IPS DF 6.9 (cell line): ENCODE measurements around the gene TTI1.
"Not testable (repeated sequence)": the region's sequence is repeated elsewhere in the genome, so short reads cannot be mapped to it uniquely, and the experiment has no call there.

Experiments
- DNase-seq: peaks from one replicate; pipeline ENCODE4 v3.0.0-alpha.2; 2013; ENCODE audit warnings: low read depth, low spot score
- H3K27ac ChIP-seq: one replicate; pipeline ENCODE4 v1.5.1; 2013; ENCODE audit warnings: low read length, control low read depth
- H3K27me3 ChIP-seq: 2 replicates; pipeline ENCODE4 v1.6.1; 2013; ENCODE audit warnings: mild to moderate bottlenecking, low read length; ENCODE audit not compliant: control insufficient read depth, insufficient read depth
- H3K36me3 ChIP-seq: 2 replicates; pipeline ENCODE4 v1.6.1; 2013; ENCODE audit warnings: low read length; ENCODE audit not compliant: control insufficient read depth, insufficient read depth
- H3K4me1 ChIP-seq: 2 replicates; pipeline ENCODE4 v1.6.1; 2013; ENCODE audit warnings: low read length; ENCODE audit not compliant: control insufficient read depth, insufficient read depth
- H3K4me3 ChIP-seq: 2 replicates; pipeline ENCODE4 v1.5.1; 2013; ENCODE audit warnings: mild to moderate bottlenecking, low read length
- H3K9me3 ChIP-seq: 2 replicates; pipeline ENCODE4 v1.6.1; 2013; ENCODE audit warnings: low read length, inconsistent platforms; ENCODE audit not compliant: control insufficient read depth, insufficient read depth
- WGBS: extraction: QIAGEN DNeasy Blood & Tissue Kit; methylation state at CpG from one replicate; pipeline ENCODE4 v1.1.7; 2013; ENCODE audit warnings: mixed read lengths, missing lambda C conversion rate; ENCODE audit not compliant: insufficient read length, insufficient coverage; 5-methylcytosine and 5-hydroxymethylcytosine counted together

Gene TTI1

GRCh38 chr20:37970856-37971245, 62.4 kb downstream of the TTI1 start:
- no peak for DNase-seq
- Histone ChIP-seq H3K27me3 (no peaks in the 10 kb centered on the region), H3K9me3 (peaks cover 2% of the 10 kb centered on the region; the same call in 1 of the 2 replicates), H3K36me3 (no peaks in the 10 kb centered on the region), H3K27ac (no peak overlapping the region), H3K4me3 (no peak overlapping the region), H3K4me1 (peaks cover 7% of the 10 kb centered on the region)

- no peak for DNase-seq
- H3K27me3 ChIP-seq, result no peaks in the 10 kb centered on the region
- no peaks in the 10 kb centered on the region for H3K36me3 ChIP-seq
- H3K27ac ChIP-seq, result no peak overlapping the region
- no CpG with 5 or more reads among the region's 7 CpGs for WGBS
- H3K4me1 ChIP-seq, result peaks cover 7% of the 10 kb centered on the region
- H3K4me3 ChIP-seq, result no peak overlapping the region
- peaks cover 2% of the 10 kb centered on the region; the same call in 1 of the 2 replicates for H3K9me3 ChIP-seq
Measured at GRCh38 chr20:37969949-37970855, 63.1 kb downstream of the TTI1 start.

- Histone ChIP-seq H3K27ac (no peak overlapping the region), H3K4me3 (no peak overlapping the region), H3K4me1 (peaks cover 7% of the 10 kb centered on the region), H3K9me3 (peaks cover 2% of the 10 kb centered on the region; the same call in 1 of the 2 replicates), H3K36me3 (no peaks in the 10 kb centered on the region), H3K27me3 (no peaks in the 10 kb centered on the region)
- DNase-seq, result no peak
- WGBS, result no CpG with 5 or more reads among the region's 6 CpGs
Measured at GRCh38 chr20:37968841-37969401, 64.3 kb downstream of the TTI1 start.

DNA sequence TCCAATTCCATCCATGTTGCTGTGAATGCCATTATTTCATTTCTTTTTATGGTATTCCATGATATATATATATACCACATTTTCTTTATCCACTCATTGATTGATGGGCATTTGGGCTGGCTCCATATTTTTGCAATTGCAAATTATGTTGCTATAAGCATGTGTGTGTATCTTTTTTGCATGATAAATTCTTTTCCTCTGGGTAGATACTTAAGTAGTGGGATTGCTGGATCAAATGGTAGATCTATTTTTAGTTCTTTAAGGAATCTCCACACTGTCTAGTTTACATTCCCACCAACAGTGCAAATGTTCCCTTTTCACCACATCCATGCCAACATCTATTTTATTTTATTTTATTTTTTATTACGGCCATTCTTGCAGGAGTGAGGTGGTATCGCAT, 69.8 kb downstream of the TTI1 start:
- H3K4me1 ChIP-seq, H3K36me3 ChIP-seq, H3K27me3 ChIP-seq, H3K9me3 ChIP-seq, DNase-seq, H3K27ac ChIP-seq, H3K4me3 ChIP-seq: not testable (repeated sequence)
- WGBS, result no CpG with 5 or more reads among the region's 2 CpGs

GRCh38 chr20:37961066-37961465, 72.2 kb downstream of the TTI1 start:
- Histone ChIP-seq H3K9me3 (no peaks in the 10 kb centered on the region), H3K27me3 (no peaks in the 10 kb centered on the region), H3K4me3 (no peak overlapping the region), H3K36me3 (no peaks in the 10 kb centered on the region), H3K4me1 (no peaks in the 10 kb centered on the region), H3K27ac (no peak overlapping the region)
- DNase-seq, result no peak
- no CpG with 5 or more reads among the region's 1 CpG for WGBS

DNA sequence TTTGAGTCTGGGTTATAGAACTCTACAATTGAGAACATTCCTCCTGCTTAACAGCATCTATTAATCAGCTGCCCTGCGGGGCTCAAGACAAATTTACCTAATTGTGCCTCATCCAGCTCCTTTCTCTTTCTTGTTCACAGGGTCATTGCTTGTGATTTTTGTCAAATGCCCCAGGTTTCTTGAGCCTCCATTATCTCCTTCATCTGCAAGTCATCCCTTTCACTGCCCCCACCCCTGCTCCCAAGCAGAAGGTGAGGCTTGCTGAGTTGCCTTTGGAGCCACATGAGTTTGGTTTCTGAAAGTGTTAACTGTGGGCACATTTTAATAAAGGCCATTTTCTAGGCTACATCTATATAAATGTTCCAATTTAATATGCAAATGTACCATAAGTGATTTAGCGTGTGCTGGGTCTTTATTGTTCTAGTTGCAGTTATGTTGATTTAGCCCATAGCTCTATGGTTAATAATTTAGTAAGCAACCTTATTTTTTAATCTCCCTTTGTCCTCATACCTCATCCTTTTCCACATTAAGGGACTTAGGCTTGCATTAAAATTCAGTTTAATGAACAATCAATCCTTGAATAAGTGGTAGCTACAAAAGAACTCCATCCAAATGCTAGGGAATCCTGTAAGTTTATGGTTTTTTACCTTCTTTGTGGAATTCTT, 74.3 kb downstream of the TTI1 start:
- WGBS, result no CpG with 5 or more reads among the region's 2 CpGs
- no peak overlapping the region for H3K27ac ChIP-seq
- H3K4me3 ChIP-seq, result no peak overlapping the region
- no peaks in the 10 kb centered on the region for H3K9me3 ChIP-seq
- H3K36me3 ChIP-seq, result no peaks in the 10 kb centered on the region
- no peaks in the 10 kb centered on the region for H3K4me1 ChIP-seq
- H3K27me3 ChIP-seq, result no peaks in the 10 kb centered on the region
- no peak for DNase-seq

DNA sequence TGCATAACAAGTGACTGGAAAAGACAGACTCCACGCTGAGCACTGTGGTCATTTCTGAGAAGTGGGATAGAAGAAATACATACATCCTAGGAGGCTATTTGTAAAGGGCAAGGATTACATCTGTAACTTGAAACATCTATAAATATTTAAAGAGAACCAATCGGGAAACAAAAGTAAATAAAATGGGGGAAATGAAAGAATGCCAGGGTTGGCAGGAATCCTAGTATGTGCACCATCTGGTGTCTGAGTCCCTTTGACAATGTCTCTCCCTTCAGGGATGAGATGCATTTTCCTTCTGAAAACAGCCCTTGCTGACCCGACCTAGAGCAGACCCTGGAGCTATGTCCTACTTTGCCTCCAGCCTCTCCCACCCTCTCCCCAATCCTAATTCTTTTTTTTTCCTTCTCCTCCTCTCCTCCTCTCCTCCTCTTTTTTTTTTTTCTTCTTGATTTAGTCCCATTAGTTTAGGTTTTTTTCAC, 77.1 kb downstream of the TTI1 start:
- Histone ChIP-seq H3K4me1 (no peaks in the 10 kb centered on the region), H3K9me3 (no peaks in the 10 kb centered on the region), H3K4me3 (no peak overlapping the region), H3K27me3 (no peaks in the 10 kb centered on the region), H3K36me3 (no peaks in the 10 kb centered on the region), H3K27ac (no peak overlapping the region)
- no CpG with 5 or more reads among the region's 3 CpGs for WGBS
- DNase-seq, result no peak

- Histone ChIP-seq H3K27ac (no peak overlapping the region), H3K4me3 (no peak overlapping the region), H3K27me3 (no peaks in the 10 kb centered on the region), H3K4me1 (no peaks in the 10 kb centered on the region), H3K36me3 (no peaks in the 10 kb centered on the region), H3K9me3 (no peaks in the 10 kb centered on the region)
- no CpG with 5 or more reads among the region's 7 CpGs for WGBS
- no peak for DNase-seq
Measured at GRCh38 chr20:37955511-37955910, 77.7 kb downstream of the TTI1 start.

DNA sequence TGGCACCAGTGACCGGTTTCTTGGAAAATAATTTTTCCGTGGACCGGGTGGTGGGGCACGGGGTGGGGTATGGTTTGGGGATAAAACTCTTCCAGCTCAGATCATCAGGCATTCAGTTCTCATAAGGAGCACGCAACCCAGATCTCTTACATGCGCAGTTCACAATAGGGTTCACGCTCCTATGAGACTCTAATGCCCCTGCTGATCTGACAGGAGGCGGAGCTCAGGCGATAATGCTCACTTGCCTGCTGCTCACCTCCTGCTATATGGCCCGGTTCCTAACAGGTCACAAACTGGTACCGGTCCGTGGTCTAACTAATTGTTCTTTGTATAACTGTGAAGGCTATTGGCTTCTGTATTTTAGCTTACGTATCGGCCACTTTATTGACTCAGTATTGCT, 78.6 kb downstream of the TTI1 start:
- H3K9me3 ChIP-seq, result no peaks in the 10 kb centered on the region
- H3K36me3 ChIP-seq, result no peaks in the 10 kb centered on the region
- WGBS, result no CpG with 5 or more reads among the region's 14 CpGs
- DNase-seq, result no peak
- no peaks in the 10 kb centered on the region for H3K27me3 ChIP-seq
- no peaks in the 10 kb centered on the region for H3K4me1 ChIP-seq
- H3K4me3 ChIP-seq, result no peak overlapping the region
- no peak overlapping the region for H3K27ac ChIP-seq

DNA sequence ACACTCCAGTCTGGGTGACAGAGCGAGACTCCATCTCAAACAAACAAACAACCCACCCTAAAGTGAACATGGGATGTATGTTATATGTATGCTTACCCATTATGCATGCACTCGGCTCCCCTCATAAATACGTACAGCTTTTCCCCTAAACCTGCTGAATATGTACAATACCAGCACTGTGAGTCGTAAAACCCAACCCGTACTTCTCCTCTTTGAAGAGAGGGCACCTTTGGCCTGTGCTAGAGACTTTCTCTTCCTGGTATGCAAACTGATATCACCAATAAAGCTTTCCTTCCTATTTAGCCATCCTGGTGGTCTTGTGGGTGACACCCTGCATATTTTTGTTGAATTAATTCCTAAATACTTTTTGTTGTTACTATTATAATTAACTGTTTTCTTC, 79.1 kb downstream of the TTI1 start:
- Histone ChIP-seq H3K27ac (no peak overlapping the region), H3K4me3 (no peak overlapping the region), H3K27me3 (no peaks in the 10 kb centered on the region), H3K4me1 (no peaks in the 10 kb centered on the region), H3K36me3 (no peaks in the 10 kb centered on the region), H3K9me3 (no peaks in the 10 kb centered on the region)
- no CpG with 5 or more reads among the region's 5 CpGs for WGBS
- DNase-seq, result no peak
